ENCODE measurements around the gene ALAD. TPM values are rescaled to one million over a fixed set of nuclear protein-coding genes. Genes with fewer than 3 reads are reported as not detected.
"Not testable (repeated sequence)": the region's sequence is repeated elsewhere in the genome, so short reads cannot be mapped to it uniquely, and the experiment has no call there.

The ALAD gene
- total RNA-seq, 1 experiment from 2014 or later = 18.9 TPM

- Histone ChIP-seq H3K27me3 (replicated peaks; ENCODE audit: insufficient read depth, low read depth, low read length, poor library complexity) (no peaks in the 10 kb centered on the region), H3K36me3 (ENCODE audit: insufficient read depth, low read length, poor library complexity, severe bottlenecking) (no peaks in the 10 kb centered on the region), H3K4me3 (ENCODE audit: low read depth, low read length, poor library complexity, severe bottlenecking) (no peak overlapping the region), H3K9me3 (ENCODE audit: low read depth, low read length, poor library complexity, severe bottlenecking) (no peaks in the 10 kb centered on the region), H3K4me1 (ENCODE audit: insufficient read depth, low read length, poor library complexity, severe bottlenecking) (no peaks in the 10 kb centered on the region), H3K27ac (ENCODE audit: low read depth, low read length, poor library complexity, severe bottlenecking) (no peak overlapping the region)
- no peak for TF ChIP-seq CTCF (conservative IDR thresholded peaks at IDR 0.05; ENCODE audit: low read depth, low read length)
- TF ChIP-seq EZH2 (IDR thresholded peaks at IDR 0.05; ENCODE audit: borderline replicate concordance, low read depth, low read length, poor library complexity, severe bottlenecking) = no peak
- no TSS peak for BruUV-seq (replicated peaks)
- ChIA-PET POLR2A (ENCODE audit: low non-redundant PET) (no interaction called here), CTCF (no interaction called here)
- no peak for DNase-seq (ENCODE audit: low spot score)
- intact Hi-C loops (cut with micrococcal nuclease; ENCODE audit: unreplicated experiment) = no loop called here
These were observed 20.2 kb downstream of the ALAD start for GRCh38 chr9:113380869-113381378.

DNA sequence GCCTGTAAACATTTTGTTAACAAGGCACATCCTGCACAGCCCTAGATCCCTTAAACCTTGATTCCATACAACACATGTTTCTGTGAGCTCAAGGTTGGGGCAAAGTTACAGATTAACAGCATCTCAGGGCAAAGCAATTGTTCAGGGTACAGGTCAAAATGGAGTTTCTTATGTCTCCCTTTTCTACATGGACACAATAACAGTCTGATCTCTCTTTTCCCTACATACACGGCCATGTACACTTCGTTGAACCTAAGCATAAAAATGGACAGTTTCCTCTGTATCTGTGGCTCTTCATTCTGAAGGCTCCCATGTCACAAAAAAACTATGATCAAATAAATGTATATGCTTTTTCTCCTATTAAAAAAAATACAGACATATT, 21.3 kb downstream of the ALAD start:
- CTCF ChIA-PET; intact Hi-C loops (cut with micrococcal nuclease; ENCODE audit: unreplicated experiment); H3K9me3 ChIP-seq (ENCODE audit: low read depth, low read length, poor library complexity, severe bottlenecking); H3K4me1 ChIP-seq (ENCODE audit: insufficient read depth, low read length, poor library complexity, severe bottlenecking); H3K36me3 ChIP-seq (ENCODE audit: insufficient read depth, low read length, poor library complexity, severe bottlenecking); BruUV-seq (replicated peaks); H3K4me3 ChIP-seq (ENCODE audit: low read depth, low read length, poor library complexity, severe bottlenecking); H3K27me3 ChIP-seq (replicated peaks; ENCODE audit: insufficient read depth, low read depth, low read length, poor library complexity); POLR2A ChIA-PET (ENCODE audit: low non-redundant PET); H3K27ac ChIP-seq (ENCODE audit: low read depth, low read length, poor library complexity, severe bottlenecking); DNase-seq (ENCODE audit: low spot score): not testable (repeated sequence)

DNA sequence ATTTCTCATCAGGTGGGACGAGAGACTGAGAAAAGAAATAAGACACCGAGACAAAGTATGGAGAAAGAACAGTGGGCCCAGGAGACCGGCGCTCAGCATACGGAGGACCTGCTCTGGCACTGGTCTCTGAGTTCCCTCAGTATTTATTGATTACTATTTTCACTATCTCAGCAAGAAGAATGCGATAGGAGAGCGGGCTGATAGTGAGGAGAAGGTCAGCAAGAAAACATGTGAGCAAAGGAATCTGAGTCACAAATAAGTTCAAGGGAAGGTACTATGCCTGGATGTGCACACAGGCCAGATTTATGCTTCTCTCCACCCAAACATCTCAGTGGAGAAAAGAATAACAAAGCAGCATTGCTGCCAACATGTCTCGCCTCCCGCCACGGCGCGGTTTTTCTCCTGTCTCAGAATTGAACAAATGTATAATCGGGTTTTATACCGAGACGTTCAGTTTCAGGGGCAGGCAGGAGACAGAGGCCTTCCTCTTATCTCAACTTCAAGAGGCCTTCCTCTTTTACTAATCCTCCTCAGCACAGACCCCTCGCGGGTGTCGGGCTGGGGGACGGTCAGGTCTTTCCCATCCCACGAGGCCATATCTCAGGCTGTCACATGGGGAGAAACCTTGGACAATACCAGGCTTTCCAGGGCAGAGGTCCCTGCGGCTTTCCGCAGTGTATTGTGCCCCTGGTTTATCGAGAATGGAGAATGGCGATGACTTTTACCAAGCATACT, 21.8 kb downstream of the ALAD start:
- H3K36me3 ChIP-seq (ENCODE audit: insufficient read depth, low read length, poor library complexity, severe bottlenecking); BruUV-seq (replicated peaks); H3K4me1 ChIP-seq (ENCODE audit: insufficient read depth, low read length, poor library complexity, severe bottlenecking); H3K4me3 ChIP-seq (ENCODE audit: low read depth, low read length, poor library complexity, severe bottlenecking); CTCF ChIA-PET; DNase-seq (ENCODE audit: low spot score); intact Hi-C loops (cut with micrococcal nuclease; ENCODE audit: unreplicated experiment); POLR2A ChIA-PET (ENCODE audit: low non-redundant PET); H3K27ac ChIP-seq (ENCODE audit: low read depth, low read length, poor library complexity, severe bottlenecking); H3K27me3 ChIP-seq (replicated peaks; ENCODE audit: insufficient read depth, low read depth, low read length, poor library complexity); H3K9me3 ChIP-seq (ENCODE audit: low read depth, low read length, poor library complexity, severe bottlenecking): not testable (repeated sequence)

- no peak for TF ChIP-seq EZH2 (IDR thresholded peaks at IDR 0.05; ENCODE audit: borderline replicate concordance, low read depth, low read length, poor library complexity, severe bottlenecking)
- no peak for TF ChIP-seq CTCF (conservative IDR thresholded peaks at IDR 0.05; ENCODE audit: low read depth, low read length)
- intact Hi-C loops (cut with micrococcal nuclease; ENCODE audit: unreplicated experiment) = no loop called here
- no TSS peak for BruUV-seq (replicated peaks)
- H3K4me1 ChIP-seq (ENCODE audit: insufficient read depth, low read length, poor library complexity, severe bottlenecking) = no peaks in the 10 kb centered on the region
- ChIA-PET POLR2A (ENCODE audit: low non-redundant PET) (no interaction called here), CTCF (no interaction called here)
- H3K4me3 ChIP-seq (ENCODE audit: low read depth, low read length, poor library complexity, severe bottlenecking) = peak within 1 kb of the TSS; percentile 96
- DNase-seq (ENCODE audit: low spot score) = peak; percentile 83
- H3K27me3 ChIP-seq (replicated peaks; ENCODE audit: insufficient read depth, low read depth, low read length, poor library complexity) = no peaks in the 10 kb centered on the region
- H3K36me3 ChIP-seq (ENCODE audit: insufficient read depth, low read length, poor library complexity, severe bottlenecking) = peaks cover 6% of the 10 kb centered on the region
- H3K9me3 ChIP-seq (ENCODE audit: low read depth, low read length, poor library complexity, severe bottlenecking) = no peaks in the 10 kb centered on the region
- peak within 1 kb of the TSS; percentile 69 for H3K27ac ChIP-seq (ENCODE audit: low read depth, low read length, poor library complexity, severe bottlenecking)
These were observed 24.2 kb downstream of the ALAD start, which contains the start of gene HDHD3 for GRCh38 chr9:113376634-113377567. Gene HDHD3, minus strand, starts transcription at chr9:113376986. Its CDS starts 2,632 bp downstream, at chr9:113374354.
